NK-92 treated with Interleukin-12 subunit alpha and Interleukin-12 subunit beta, amount 100 ng/mL, for 24 hours (cell line): ENCODE measurements around the gene HOXA11.

Source experiments
- DNase-seq: peaks from one replicate; lab custom pipeline; 2025; lab: John Stamatoyannopoulos, UW

The HOXA11 gene

GRCh38 chr7:27192546-27193334 is 7.7 kb upstream of the HOXA11 start:
- DNase-seq: no peak

- no peak for DNase-seq
Observed at GRCh38 chr7:27191833-27192545, 7.0 kb upstream of the HOXA11 start.

- DNase-seq: no peak
Observed at GRCh38 chr7:27191161-27191731, 6.2 kb upstream of the HOXA11 start.

- no peak for DNase-seq
Observed at GRCh38 chr7:27189997-27190748, 5.1 kb upstream of the HOXA11 start.

- DNase-seq: no peak
Observed at GRCh38 chr7:27189295-27189996, 4.4 kb upstream of the HOXA11 start.

GRCh38 chr7:27188386-27189294 is 3.6 kb upstream of the HOXA11 start:
- no peak for DNase-seq

GRCh38 chr7:27187475-27188385 is 2.7 kb upstream of the HOXA11 start:
- DNase-seq: no peak

- no peak for DNase-seq
Observed at GRCh38 chr7:27186668-27187474, 1.8 kb upstream of the HOXA11 start.

- no peak for DNase-seq
Observed at GRCh38 chr7:27185854-27186667, 1.0 kb upstream of the HOXA11 start.

GRCh38 chr7:27184337-27185012 is 557 bp downstream of the HOXA11 start:
- DNase-seq: peak; percentile 31

- no peak for DNase-seq
Observed at GRCh38 chr7:27183682-27184336, 1.2 kb downstream of the HOXA11 start.

GRCh38 chr7:27182861-27183681 is 2.0 kb downstream of the HOXA11 start:
- DNase-seq: no peak

- DNase-seq: no peak
Observed at GRCh38 chr7:27182285-27182841, 2.7 kb downstream of the HOXA11 start.

- DNase-seq: no peak
Observed at GRCh38 chr7:27181795-27182275, 3.2 kb downstream of the HOXA11 start.
